ENCODE measurements around the gene PRTN3.

The PRTN3 gene

DNA sequence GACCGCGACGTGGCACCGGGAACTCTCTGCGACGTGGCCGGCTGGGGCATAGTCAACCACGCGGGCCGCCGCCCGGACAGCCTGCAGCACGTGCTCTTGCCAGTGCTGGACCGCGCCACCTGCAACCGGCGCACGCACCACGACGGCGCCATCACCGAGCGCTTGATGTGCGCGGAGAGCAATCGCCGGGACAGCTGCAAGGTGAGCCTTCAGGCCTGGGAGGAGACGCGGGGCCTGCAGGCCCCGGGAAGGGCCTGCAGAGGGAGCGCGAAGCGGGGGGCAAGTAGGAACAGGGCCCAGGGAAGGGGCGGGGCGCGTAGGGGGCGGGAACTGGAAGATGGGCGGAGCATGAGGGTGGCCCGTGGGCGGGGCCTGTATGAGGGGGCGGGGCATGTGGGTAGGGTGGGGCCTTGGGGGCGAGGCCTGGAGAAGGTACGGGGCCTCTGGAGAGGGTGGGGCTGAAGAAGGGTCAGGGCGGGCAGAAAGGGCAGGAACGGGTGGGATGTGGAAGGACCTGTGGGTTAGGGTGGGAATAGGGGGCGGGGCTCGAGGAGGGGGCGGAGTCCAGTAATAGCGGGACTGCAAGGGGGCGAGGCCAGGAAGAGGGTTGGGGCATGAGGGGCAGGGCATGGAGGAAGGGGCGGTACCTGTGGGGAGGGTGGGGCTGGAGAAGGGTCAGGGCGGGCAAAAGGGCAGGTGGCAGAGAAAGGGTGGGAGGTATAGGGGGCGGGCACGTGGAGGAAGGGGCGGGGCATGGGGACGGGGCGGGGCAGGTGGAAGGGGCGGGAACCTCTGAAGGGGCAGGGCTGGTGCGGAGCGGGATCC lies 21.2 kb downstream of the PRTN3 start:
- no peak overlapping the region for H3K27ac ChIP-seq
- no peak for TF ChIP-seq ZFX (IDR thresholded peaks at IDR 0.05)
- TF ChIP-seq, protein P1, sequence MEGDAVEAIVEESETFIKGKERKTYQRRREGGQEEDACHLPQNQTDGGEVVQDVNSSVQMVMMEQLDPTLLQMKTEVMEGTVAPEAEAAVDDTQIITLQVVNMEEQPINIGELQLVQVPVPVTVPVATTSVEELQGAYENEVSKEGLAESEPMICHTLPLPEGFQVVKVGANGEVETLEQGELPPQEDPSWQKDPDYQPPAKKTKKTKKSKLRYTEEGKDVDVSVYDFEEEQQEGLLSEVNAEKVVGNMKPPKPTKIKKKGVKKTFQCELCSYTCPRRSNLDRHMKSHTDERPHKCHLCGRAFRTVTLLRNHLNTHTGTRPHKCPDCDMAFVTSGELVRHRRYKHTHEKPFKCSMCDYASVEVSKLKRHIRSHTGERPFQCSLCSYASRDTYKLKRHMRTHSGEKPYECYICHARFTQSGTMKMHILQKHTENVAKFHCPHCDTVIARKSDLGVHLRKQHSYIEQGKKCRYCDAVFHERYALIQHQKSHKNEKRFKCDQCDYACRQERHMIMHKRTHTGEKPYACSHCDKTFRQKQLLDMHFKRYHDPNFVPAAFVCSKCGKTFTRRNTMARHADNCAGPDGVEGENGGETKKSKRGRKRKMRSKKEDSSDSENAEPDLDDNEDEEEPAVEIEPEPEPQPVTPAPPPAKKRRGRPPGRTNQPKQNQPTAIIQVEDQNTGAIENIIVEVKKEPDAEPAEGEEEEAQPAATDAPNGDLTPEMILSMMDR (conservative IDR thresholded peaks at IDR 0.05) = no peak

GRCh38 chr19:862581-863314 lies 21.9 kb downstream of the PRTN3 start:
- H3K27ac ChIP-seq = no peak overlapping the region

DNA sequence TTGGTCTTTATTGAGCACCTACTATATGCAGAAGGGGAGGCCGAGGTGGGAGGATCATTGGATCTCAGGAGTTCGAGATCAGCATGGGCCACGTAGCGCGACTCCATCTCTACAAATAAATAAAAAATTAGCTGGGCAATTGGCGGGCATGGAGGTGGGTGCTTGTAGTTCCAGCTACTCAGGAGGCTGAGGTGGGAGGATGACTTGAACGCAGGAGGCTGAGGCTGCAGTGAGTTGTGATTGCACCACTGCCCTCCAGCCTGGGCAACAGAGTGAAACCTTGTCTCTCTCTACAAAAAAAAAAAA lies 22.5 kb downstream of the PRTN3 start:
- no peak overlapping the region for H3K27ac ChIP-seq
- TF ChIP-seq, protein P1 (conservative IDR thresholded peaks at IDR 0.05) = no peak
- TF ChIP-seq ZFX (IDR thresholded peaks at IDR 0.05) = no peak

More at GRCh38 chr19:862581-863314, 21.9 kb downstream of the PRTN3 start:
- TF ChIP-seq ZFX (IDR thresholded peaks at IDR 0.05) = no peak
- TF ChIP-seq, protein P1 (conservative IDR thresholded peaks at IDR 0.05) = no peak

GRCh38 chr19:866769-867300 lies 26.0 kb downstream of the PRTN3 start:
- TF ChIP-seq ZFX (IDR thresholded peaks at IDR 0.05) = no peak
- TF ChIP-seq, protein P1 (conservative IDR thresholded peaks at IDR 0.05) = no peak
- no peak overlapping the region for H3K27ac ChIP-seq

GRCh38 chr19:867301-867793 lies 26.5 kb downstream of the PRTN3 start:
- no peak overlapping the region for H3K27ac ChIP-seq
- TF ChIP-seq, protein P1 (conservative IDR thresholded peaks at IDR 0.05) = no peak
- TF ChIP-seq ZFX (IDR thresholded peaks at IDR 0.05) = no peak

DNA sequence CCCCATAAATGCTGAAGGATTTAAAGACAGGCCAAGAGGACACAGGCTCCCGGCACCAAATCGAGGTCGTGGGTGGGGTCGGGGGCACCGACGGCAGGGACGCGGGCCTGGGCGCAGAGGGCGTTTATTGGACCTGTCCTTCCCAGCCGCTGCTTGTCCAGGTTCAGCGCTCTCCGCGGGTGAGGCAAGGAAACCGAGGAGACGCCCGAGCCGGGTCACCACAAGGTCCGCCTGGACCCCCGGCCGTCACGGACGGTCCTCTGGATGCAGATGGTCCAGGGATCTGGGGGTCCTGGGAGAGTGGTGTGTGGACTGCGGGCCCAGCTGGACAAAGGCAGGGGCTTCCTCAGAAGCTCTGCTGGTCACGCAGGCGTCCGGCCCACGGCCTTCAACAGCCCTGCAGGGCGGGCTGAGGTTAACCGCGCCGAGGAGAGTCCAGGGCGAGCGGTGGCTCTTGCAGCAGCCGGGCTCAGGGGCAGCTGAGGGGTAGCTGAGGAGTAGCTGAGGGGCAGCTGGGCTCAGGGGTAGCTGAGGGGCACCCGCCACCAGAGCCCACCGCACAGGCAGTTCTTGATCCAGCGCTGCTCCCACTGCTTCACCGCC lies 27.2 kb downstream of the PRTN3 start:
- H3K27ac ChIP-seq = no peak overlapping the region
- TF ChIP-seq ZFX (IDR thresholded peaks at IDR 0.05) = no peak
- TF ChIP-seq, protein P1 (conservative IDR thresholded peaks at IDR 0.05) = no peak

Data from C4-2B (cell line).